ENCODE data around the gene C1QTNF9.
"Not testable (repeated sequence)": the region's sequence is repeated elsewhere in the genome, so short reads cannot be mapped to it uniquely, and the experiment has no call there.

C1QTNF9 gene

DNA sequence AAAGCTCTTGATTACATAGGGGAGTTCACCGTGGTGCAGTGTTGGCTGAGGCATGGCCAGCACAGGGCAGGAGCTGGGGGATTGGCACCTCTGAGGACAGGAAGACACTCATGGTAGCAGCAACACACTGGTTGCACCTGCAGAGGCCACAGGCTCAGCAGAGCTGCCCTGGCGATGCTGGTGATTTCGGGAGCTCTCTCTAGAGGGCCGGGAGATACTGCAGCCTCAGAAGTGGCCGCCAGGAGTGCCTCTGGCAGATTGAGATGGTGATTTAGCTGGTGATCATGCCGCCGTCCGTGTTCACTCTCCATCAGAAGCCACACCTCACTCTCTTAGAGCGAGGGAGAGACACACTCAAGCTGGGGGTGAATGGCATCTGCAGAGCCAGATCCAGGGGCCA, 49.9 kb downstream of the C1QTNF9 start:
- in situ Hi-C loops (cut with MboI; ENCODE audit: low sequenced_read_pairs): not testable (repeated sequence)

DNA sequence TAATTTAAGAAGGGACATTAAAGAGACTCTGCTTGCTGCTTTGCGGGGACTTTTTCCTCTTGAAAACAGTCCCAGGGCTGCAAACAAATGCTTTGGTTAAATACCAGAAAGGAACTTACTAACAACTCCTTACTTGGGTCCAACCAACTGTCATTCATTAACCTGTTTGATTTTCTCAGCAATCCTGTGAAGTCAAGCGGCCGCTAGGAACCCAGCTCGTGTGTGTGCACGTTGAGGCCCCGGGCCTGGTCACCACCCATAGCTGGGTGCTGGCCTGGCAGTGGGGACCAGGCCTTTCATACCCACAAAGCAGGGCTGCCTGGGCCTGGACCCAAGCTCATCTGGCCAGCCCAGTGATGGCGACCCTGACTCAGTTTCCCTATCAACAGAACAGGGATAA, 50.7 kb downstream of the C1QTNF9 start:
- in situ Hi-C loops (cut with MboI; ENCODE audit: low sequenced_read_pairs): no loop called here

DNA sequence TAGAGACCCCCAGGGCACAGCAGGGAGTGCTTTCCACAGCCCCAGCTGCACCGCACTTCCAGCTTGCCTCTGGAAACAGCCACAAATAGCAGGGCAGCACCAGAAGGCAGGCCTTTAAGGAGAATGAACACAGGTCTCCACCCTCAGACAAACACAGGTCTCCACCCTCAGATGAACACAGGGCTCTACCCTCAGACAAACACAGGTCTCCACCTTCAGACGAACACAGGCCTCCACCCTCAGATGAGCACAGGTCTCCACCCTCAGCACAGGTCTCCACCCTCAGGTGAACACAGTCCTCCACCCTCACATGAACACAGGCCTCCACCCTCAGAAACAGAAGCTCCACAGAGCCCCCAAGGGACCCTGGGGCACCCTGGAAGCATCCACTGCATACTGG, 51.7 kb downstream of the C1QTNF9 start:
- in situ Hi-C loops (cut with MboI; ENCODE audit: low sequenced_read_pairs): no loop called here

DNA sequence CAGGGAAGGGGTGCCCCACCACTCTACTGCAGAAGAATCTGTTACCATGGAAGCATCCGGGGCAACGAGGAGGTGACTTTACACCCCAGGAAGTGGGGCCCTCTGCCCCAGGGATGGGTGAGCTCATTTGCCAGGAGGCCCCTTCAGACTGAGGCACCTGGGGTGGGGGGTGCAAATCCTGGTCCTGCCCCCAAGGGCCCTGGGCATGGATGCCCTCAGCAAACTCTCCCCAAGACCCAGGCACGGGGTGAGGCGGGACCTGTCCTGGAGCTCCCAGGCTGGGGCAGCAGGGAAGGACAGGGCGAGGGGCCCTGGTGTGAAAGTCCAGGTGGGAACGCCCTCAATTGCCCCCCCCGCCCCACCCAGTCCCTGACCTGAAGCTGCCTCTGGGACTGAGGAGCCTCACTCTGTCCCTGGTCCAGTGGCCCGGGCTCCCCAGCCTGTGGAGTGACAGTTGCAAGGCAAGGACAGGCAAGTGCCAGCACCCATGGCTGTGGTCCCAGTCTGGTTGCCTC, 52.5 kb downstream of the C1QTNF9 start:
- in situ Hi-C loops (cut with MboI; ENCODE audit: low sequenced_read_pairs): no loop called here

DNA sequence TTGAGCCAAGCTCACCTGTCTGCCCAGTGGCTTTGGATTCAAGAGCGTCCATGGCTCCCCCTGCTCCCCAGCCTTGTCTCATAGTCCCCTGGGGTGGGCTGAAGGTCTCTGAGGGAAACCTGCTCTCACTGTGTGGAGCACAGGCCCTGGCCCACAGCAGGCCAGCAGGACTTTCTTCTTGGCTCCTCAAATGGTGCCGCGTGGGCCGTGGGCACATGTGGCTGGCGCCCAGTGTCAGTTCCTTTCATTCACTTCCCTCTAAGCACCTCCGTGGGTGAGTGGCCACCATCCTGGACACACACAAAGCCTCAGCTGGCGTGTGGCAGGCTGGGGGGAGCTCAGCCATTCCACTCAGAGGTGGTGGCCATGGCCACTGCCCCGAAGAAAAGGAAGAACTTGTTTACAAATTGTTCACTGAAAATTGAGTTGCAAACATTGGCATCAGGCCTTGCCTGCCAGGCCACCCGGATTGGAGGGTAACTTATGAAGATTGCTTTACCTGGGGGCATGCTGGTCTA, 53.1 kb downstream of the C1QTNF9 start:
- in situ Hi-C loops (cut with MboI; ENCODE audit: low sequenced_read_pairs): no loop called here

DNA sequence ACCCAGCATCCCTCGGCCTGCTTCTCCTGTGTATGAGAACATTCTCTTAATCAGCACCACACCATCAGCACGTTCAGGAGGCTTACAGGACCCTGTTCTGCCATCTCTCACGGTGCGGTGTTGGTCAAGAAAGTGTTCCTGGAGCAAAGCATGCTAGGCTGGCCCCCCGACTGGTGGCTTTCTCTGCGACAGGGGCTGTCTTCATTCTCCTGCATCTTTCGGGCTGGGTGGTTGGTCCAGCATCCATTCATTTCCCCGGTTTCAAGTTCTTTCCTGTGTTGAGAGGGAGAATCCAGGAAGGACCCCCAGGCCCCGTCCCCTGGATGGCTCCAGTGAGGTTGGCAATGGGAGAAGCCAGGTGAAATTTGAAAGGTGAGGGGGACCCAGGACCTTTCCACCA, 55.8 kb downstream of the C1QTNF9 start:
- in situ Hi-C loops (cut with MboI; ENCODE audit: low sequenced_read_pairs): no loop called here

DNA sequence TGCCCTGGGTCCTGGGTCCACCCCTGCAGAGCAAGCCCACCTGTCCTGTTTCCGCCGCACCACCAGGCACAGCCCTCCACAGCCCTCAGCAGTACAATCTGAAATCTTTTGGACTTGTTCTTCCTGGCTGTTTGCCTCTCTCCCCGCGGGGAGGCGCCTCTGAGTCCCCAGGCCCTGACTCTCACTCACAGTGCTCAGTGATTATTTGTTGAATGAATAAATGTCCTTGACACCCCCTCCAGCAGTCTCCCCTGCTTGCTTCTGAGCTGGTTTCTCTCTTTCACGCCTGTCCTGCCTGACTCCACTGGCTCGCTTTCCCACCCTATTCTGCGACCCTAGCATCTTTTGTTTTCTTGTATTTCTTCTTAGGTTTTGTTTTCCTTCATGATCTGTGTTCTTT, 56.9 kb downstream of the C1QTNF9 start:
- in situ Hi-C loops (cut with MboI; ENCODE audit: low sequenced_read_pairs): not testable (repeated sequence)

DNA sequence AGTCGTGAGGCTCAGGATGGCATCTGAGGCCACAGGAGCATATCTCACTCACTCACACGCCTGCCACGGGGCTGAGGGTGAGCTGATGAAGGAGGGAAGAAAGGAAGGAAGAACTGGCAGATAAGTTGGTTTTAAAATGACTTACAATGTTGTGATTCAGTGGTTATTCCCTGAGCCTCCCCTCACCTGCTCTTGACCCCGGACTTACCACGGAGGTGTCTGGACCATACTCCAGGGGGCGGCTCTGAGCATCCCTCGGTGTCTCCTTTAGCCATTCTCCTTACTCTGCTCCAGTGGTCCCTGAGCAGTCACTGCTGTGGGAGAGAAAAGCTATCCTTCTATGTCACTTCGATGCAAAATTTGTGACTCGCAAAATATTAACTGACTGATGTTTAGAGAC, 61.9 kb downstream of the C1QTNF9 start:
- in situ Hi-C loops (cut with MboI; ENCODE audit: low sequenced_read_pairs): not testable (repeated sequence)

Measured in HL-60/S4 (cell line).